Measurements from ENCODE around the gene RASL12. TPM values are rescaled to one million over a fixed set of nuclear protein-coding genes. Genes with fewer than 3 reads are reported as not detected.

RASL12 gene
- polyA plus RNA-seq, 1 experiment, result 11.4 TPM

- H3K27ac ChIP-seq (ENCODE audit: low read depth, low read length), result no peak overlapping the region
- ChIA-PET POLR2A (interaction anchor here (1.0 to 1.1 kb wide), 2 partner anchors 8 to 151 kb away, joined by 4 to 5 read pairs; partner anchors contain the start of gene CLPX), CTCF (interaction anchor here (1.0 to 6.6 kb wide), 16 partner anchors 9 to 265 kb away, joined by 3 to 78 read pairs (median 7); partner anchors contain the start of genes KBTBD13 and UBAP1L)
- TF ChIP-seq CTCF (IDR thresholded peaks at IDR 0.05; ENCODE audit: low read depth, low read length), result no peak
- no peaks in the 10 kb centered on the region for H3K27me3 ChIP-seq (ENCODE audit: control insufficient read depth, insufficient read depth, low read length)
- DNase-seq (ENCODE audit: low read depth, low spot score), result no peak
- H3K9me3 ChIP-seq (ENCODE audit: control insufficient read depth, insufficient read depth, low read length), result no peaks in the 10 kb centered on the region
- no peak overlapping the region for H3K4me3 ChIP-seq (ENCODE audit: low read depth, low read length)
Observed at GRCh38 chr15:65034719-65035118, 33.1 kb downstream of the RASL12 start.

DNA sequence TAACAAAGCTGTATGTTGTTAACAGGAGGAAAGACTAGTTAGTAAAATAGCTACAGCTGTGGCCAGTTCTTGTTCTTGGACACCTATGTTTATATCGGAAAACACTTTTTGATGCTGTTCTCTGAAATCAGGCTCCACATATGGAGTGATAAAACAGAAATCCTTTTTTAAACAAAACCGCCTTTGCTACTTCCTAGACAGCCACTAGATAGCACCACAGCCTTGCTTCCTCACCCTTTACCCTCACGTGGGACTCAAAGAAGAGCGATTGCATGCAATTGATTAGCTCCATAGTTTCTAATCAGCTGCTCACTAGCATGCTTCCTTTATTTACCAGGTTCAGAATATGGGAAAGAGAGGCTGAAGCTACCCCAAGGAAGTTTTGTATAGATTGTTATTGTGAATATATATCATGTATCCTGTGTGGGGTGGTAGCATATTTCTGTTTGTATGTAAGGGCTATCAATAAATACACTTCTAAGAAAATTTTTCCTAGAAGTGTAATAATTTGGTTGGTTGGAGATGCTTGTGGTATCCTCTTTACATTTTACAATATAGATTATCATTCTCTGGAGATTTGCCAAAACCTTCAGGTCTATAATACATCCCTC, 34.0 kb downstream of the RASL12 start:
- no peak overlapping the region for H3K27ac ChIP-seq (ENCODE audit: low read depth, low read length)
- CTCF ChIA-PET, result interaction anchor here (0.5 to 6.6 kb wide), 40 partner anchors 10 to 807 kb away, joined by 3 to 78 read pairs (median 4); partner anchors contain the start of genes KBTBD13, PDCD7 and UBAP1L
- DNase-seq (ENCODE audit: low read depth, low spot score), result no peak
- no peak overlapping the region for H3K4me3 ChIP-seq (ENCODE audit: low read depth, low read length)
- H3K9me3 ChIP-seq (ENCODE audit: control insufficient read depth, insufficient read depth, low read length), result peaks cover 3% of the 10 kb centered on the region; the same call in 1 of the 2 replicates
- peak; percentile 82 for TF ChIP-seq CTCF (IDR thresholded peaks at IDR 0.05; ENCODE audit: low read depth, low read length)
- POLR2A ChIA-PET, result interaction anchor here (0.6 to 1.4 kb wide), 5 partner anchors 9 to 152 kb away, joined by 3 to 5 read pairs (median 4); partner anchors contain the start of gene CLPX
- no peaks in the 10 kb centered on the region for H3K27me3 ChIP-seq (ENCODE audit: control insufficient read depth, insufficient read depth, low read length)

- no peak overlapping the region for H3K27ac ChIP-seq (ENCODE audit: low read depth, low read length)
- CTCF ChIA-PET, result interaction anchor here (0.6 to 6.6 kb wide), 23 partner anchors 11 to 265 kb away, joined by 3 to 78 read pairs (median 7); partner anchors contain the start of genes KBTBD13, PDCD7 and UBAP1L
Observed at GRCh38 chr15:65032801-65033537, 34.8 kb downstream of the RASL12 start.

GRCh38 chr15:65029736-65030208, 38.0 kb downstream of the RASL12 start:
- H3K27me3 ChIP-seq (ENCODE audit: control insufficient read depth, insufficient read depth, low read length), result no peaks in the 10 kb centered on the region
- ChIA-PET CTCF (interaction anchor here (6.6 kb wide), 1 partner anchor 71 kb away, joined by 78 read pairs; no protein-coding TSS in a partner anchor), POLR2A (no interaction called here)
- TF ChIP-seq CTCF (IDR thresholded peaks at IDR 0.05; ENCODE audit: low read depth, low read length), result no peak
- peaks cover 3% of the 10 kb centered on the region; the same call in 1 of the 2 replicates for H3K9me3 ChIP-seq (ENCODE audit: control insufficient read depth, insufficient read depth, low read length)
- H3K4me3 ChIP-seq (ENCODE audit: low read depth, low read length), result peak overlapping the region; percentile 85; the same call in 1 of the 2 replicates
- H3K27ac ChIP-seq (ENCODE audit: low read depth, low read length), result no peak overlapping the region
- DNase-seq (ENCODE audit: low read depth, low spot score), result no peak

More at GRCh38 chr15:65032801-65033537, 34.8 kb downstream of the RASL12 start:
- Histone ChIP-seq H3K4me3 (ENCODE audit: low read depth, low read length) (no peak overlapping the region), H3K9me3 (ENCODE audit: control insufficient read depth, insufficient read depth, low read length) (peaks cover 3% of the 10 kb centered on the region; the same call in 1 of the 2 replicates), H3K27me3 (ENCODE audit: control insufficient read depth, insufficient read depth, low read length) (no peaks in the 10 kb centered on the region)
- POLR2A ChIA-PET, result interaction anchor here (1.4 kb wide), 1 partner anchor 51 kb away, joined by 4 read pairs; no protein-coding TSS in a partner anchor
- no peak for DNase-seq (ENCODE audit: low read depth, low spot score)
- peak; percentile 71 for TF ChIP-seq CTCF (IDR thresholded peaks at IDR 0.05; ENCODE audit: low read depth, low read length)
